Measurements from ENCODE around the gene GLYAT.

The GLYAT gene

DNA sequence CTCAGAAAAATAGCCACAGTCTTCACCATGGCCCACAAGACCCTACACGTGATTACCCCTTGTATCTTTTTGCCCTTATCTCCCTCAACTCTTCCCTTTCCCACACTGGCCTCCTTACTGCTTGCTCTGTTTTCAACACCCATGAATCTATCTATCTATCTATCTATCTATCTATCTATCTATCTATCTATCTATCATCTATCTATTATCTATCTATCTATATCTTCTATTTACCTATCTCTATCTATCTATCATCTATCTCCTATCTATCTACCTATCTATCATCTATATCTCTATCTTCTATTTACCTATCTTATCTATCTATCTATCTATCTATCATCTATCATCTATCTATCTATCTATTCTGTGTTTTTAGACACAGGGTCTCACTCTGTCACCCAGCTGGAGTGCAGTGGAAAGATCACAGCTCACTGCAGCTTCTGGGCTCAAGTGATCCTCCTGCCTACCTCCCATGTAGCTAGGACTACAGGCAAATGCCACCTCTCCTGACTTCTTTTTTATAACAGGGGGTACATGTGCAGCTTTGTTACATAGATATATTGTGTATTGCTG lies 55.1 kb downstream of the GLYAT start:
- DNase-seq (ENCODE audit: low read depth), result no peak

DNA sequence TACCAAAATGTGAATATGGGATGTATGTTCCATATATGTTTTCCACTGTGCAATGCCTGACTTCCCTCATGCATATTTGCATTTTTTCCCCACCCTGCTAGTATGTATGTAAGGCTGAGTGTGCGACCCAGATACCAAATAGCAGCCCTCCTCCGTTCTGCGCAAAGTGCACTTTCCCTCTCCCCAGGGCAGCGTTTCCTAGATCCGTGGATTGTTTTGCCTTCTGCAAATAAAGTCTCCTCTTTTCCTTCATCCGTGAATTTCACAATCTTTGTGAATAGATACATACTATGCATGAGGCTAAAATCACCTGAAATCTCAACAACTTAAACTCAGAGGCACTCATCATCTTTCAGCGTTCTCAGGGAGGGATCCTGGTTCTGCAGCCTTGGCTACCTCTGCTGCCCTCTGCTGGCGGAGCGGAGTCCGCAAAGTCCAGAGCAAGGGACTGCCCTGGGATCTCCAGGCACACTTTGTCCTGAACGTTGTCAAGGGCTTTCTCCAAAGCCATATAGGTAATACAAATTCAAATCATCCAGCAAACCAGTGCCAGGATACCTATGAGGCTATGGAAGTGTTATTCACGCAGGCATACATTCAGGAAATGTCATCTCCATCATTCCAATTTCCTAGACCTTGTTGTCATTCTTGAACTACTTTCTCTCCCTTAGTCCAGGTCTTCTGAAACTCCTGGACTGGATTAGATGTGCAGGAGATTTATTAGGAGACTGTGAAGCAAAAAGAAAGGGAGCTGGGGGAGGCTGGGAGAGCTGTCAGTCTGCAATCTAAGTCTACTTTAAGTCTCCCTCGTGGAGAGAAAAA lies 56.2 kb downstream of the GLYAT start:
- peak; percentile 23 for DNase-seq (ENCODE audit: low read depth)

DNA sequence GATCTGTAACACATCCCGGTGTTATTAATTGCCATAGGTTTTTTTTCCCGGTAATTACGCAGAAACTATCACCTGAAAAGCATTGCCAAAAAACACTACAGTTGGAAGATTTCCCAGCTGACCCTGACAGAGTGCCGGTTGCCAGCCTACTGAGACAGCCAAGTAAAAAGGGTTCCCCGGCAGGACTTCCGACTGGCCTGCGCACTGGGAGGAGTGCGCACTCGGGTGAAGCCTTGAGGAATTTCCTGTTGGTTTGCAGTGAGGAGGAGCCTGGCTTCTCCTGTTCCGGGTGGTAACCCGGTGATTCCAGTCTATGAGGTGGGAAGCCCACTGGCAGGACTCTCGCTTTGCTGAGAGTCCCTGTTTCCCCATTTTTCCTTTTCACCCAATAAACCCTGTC lies 57.1 kb downstream of the GLYAT start:
- no peak for DNase-seq (ENCODE audit: low read depth)

DNA sequence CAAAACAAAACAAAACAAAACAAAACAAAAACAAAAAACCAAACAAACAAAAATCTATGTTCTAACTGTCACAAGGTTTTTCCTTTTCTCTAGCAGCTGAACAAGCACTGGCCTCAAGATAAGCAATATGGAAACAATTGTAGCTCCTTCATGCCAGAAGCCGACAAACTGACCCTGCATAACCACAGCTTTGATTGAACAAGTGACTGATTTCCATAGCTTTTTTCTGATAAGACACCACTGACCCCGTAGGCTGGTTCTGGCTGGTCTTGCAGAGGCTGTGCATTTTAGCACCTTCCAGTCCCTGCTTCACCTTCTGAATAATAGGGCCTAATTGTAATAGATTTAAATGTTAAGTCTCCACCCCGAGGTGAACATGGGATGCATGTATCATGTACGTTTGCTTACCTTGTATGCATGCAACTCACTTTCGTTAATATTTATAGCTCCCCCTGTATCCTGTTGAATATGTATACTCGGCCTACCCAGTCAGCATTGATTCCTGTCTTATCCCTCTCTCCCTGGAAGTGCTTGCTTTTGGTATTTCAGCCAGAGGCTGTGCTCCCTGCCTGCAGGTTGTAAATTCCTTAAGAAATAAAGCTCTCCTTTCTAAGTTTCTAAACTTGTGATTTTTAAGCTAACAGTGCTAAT lies 59.6 kb downstream of the GLYAT start:
- DNase-seq (ENCODE audit: low read depth), result no peak

DNA sequence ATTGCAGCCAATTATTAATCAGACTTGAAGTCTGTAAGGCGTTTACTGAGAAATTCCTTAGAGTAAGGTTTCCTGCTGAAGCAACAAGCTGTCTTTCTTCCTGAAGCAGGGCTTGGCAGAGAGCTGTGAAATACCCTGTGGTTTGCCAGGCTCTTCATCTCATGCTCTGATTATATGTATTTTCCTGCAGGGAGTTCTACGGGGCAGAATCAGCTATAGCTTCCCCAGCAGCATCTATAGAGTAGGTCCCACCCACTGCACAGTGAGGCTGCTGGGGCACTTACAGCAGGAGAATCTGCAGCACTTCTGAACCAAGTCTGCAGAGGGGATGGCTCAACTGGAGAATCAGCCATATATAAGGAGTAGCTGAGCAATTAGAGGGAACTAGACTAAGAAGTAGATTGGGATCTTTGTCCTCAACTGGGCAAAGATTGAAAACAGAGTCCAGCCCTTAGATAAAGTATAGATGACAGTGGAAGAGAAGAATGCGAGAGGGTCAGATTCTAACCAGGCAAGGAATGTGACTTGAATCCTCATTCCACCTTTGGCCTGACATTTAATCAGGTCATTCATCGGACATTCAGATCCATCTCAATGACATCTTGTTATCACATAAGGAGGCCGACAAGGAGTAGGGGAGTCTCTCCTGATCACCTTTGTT lies 71.7 kb downstream of the GLYAT start:
- DNase-seq (ENCODE audit: low read depth), result no peak

DNA sequence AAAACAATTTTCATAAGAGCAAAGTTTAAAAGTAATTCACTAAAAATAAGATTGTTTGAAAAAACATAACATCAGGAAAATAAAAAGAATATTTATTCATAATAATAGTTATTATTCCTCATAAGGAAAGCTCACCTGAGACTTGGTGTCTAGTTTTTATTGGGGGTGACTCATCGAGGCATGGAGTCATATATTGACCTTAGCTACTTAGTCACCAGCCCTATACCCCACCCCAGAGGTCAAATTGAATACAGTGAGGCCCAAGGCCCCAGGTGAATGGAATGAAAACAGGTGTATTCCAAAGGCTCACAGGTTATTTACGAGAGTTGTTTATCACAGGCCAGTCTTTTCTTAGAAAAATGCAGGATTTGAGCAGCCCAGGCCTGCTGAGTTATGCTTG lies 72.3 kb downstream of the GLYAT start:
- no peak for DNase-seq (ENCODE audit: low read depth)

Data from non-pigmented ciliary epithelial cell (primary cell).